ENCODE results near the gene EFS.
"Not testable (repeated sequence)": the region's sequence is repeated elsewhere in the genome, so short reads cannot be mapped to it uniquely, and the experiment has no call there.

EFS gene, protein sequence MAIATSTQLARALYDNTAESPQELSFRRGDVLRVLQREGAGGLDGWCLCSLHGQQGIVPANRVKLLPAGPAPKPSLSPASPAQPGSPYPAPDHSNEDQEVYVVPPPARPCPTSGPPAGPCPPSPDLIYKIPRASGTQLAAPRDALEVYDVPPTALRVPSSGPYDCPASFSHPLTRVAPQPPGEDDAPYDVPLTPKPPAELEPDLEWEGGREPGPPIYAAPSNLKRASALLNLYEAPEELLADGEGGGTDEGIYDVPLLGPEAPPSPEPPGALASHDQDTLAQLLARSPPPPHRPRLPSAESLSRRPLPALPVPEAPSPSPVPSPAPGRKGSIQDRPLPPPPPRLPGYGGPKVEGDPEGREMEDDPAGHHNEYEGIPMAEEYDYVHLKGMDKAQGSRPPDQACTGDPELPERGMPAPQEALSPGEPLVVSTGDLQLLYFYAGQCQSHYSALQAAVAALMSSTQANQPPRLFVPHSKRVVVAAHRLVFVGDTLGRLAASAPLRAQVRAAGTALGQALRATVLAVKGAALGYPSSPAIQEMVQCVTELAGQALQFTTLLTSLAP

DNA sequence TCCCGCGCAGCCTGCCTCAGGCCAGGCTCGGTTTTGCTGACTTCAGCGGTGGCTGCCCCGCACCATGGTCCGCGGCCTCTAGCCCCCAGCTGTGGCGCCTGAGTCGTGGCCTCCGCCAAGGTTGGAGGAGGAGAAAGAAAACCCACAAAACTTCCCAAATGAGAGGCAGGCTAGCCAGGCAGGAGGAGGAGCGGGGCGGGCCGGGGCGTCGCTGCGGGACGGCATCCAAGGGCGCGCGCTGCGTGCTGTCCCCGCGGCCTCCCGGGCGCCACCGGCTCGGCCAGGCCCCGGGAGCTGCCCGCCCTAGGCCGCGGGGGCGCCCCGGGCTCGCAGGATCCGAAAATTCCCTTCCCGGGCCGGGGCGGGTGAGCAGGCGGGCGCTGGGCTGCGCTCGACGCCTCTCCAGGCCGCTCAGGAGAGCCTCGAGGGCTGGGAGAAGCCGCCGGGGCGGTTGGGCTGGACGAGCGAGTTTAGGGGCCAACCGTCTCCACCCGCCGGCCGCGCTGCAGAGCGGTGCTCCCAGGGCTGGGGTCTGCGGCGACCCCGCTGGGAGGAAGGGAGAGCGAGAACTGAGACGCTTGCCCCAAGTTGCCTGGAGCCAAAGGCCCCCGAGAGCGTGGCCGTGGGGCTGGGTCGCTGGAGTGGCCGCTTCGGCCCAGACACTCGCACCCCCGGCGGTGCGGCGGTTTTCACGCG lies at the start of gene EFS:
Gene EFS, minus strand, starts transcription at position 137 of the 696 bp plus-strand sequence. CDS start 147 bp downstream, outside the sequence.
- DNase-seq (ENCODE audit: low spot score) (no peak), FAIRE-seq (no peak)

DNA sequence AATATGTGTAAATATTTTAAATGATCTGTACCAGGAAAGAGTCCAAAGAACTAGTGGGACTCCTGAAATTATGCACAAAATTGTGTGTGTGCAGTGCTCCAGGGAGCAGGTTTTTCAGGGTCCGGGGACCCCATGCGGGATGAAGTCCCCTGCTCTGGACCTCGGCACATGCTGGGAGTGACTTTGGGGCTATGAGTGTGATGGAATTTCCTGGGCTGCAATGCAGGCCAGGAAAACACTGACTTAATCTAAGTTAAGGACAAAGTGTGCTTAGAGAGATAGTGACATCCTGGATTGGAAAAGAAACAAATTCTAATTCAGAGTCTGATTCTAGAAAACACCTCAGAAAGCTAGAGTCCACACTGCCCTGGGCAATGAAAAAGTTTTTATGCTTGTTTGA lies 49.3 kb upstream of the EFS start:
- DNase-seq (ENCODE audit: low spot score) (no peak), FAIRE-seq (no peak)

DNA sequence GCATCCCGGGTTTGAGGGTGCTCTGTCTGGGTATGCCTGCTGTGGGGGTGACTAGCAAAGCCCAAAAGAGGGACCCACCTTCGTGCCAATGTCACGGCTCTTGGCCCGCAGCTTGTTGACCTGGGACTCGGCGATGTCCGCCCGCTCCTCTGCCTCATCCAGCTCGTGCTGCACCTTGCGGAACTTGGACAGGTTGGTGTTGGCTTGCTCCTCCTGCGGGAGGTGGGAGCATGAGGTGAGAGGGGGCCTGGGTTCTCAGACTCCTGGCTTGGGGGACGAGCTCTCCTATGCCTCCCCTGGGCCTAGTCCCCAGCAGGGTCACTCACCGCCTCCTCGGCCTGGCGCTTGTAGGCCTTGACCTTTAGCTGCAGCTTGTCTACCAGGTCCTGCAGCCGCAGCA lies 48.7 kb upstream of the EFS start:
- no peak for DNase-seq (ENCODE audit: low spot score)
- no peak for FAIRE-seq

DNA sequence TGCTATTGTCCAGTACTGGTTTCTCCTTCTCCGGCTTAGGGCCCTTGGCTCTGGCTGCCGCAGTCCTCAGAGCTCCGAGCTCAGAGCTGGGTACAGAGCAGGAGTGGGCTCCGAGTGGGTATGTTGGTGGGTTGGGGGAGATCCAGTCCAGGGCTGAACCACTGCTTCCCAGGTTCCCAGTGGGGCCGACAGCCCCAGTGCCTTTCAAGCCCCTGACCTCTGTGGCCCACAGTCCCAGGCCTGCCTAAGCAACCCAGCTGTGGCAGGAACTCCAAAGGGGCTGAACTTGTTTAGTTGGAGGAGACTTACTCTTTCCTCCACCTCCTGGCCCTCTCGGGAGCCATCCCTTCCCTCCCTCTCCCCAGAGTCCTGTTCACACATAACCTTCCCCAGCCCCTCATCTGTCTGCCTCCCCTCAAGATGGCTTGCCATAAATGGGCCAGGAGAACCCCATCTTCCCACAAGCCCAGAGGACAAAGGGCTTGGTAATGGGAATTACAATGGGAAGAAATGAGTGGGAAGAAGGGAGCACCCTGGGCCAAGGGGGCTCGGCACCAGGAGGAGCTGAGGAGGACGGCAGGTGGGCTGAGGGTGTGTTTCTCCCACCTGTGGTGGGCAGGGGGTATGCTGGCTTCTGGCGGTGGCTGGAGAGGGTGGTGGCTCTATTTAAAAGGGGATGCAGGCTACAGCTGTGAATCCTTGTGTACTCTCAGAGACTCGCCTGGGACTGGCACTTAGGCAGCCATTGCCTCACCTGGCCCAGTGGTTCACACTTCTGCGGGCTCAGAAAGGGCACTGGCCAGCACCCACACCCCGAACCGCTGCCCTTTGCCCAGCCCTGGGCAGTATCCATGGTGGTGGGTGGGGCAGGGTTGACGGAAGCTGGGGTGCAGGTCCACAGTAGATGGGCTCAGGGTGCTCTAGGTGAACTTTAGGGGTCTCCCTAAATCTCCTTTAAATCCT lies 46.9 kb upstream of the EFS start:
- FAIRE-seq (no peak), DNase-seq (ENCODE audit: low spot score) (no peak)

DNA sequence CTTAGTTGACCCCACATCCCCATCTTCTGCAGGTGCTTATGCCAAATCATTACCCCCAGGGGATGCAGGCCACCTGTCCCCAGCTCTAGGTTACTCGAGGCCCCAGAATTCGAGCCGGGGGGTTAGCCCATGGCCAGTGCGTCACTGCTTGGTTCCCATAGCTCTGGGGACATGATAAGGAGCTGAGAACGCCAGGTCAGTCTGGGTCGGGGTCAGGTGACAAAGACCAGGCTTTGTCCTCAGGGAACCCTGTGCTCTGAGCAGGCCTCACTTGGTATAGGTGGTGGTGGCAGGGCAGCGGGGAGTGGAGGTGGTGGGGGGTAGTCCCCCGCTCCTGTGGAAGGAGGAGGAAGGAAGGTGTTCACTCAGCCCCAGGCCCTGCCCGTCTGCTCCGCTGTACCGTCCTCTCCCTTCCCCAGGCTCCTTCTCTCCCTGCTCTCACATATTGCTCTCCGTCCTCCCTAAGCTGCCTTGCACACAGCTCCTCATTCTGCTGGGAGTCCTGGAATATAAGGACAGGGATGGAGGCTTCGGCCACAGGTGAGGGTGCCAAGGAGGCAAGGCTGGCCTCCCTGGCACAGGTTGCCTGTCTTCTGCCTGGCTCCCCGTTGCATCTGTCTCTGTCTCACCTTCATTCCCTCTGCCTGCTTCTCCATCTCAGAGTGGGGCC lies 45.1 kb upstream of the EFS start:
- FAIRE-seq (no peak), DNase-seq (ENCODE audit: low spot score) (no peak)

DNA sequence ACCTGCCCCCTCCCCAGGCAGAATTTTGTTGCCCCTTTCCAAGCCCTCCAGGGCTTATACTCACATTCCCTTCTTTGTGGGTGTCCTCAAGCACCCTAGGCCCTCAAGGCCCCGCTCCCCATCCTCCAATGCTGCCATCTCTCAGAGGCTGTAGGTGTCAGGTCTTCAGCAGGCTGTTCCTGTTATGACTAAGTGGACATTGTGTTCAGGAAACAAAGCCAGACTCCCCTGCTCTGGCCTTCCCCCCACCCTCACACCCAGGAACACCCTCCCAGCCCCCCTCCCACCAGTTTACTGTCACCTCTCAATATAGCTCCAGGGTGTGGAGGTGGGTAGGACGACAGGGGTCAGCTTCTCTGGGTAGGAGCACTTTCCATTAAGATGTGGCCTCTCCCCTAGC lies 44.5 kb upstream of the EFS start:
- no peak for FAIRE-seq

DNA sequence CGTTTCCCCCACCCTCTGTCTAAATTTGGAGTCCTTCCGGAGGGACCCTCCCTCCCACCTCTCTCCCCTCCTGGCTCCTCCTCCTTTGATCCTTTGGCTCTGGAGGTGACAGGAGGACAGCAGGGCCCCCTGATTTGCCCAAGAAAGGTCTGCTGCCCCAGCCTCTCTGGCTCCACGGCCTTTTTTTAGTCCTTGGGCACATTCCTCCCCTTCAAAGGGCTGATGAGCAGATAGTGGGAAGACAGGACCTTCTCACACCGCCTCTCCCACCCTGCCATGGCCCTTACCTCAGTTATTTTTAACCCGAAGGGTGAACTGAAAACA lies 43.3 kb upstream of the EFS start:
- FAIRE-seq (no peak), DNase-seq (ENCODE audit: low spot score) (no peak)

More for the DNA sequence above, 44.5 kb upstream of the EFS start:
- no peak for DNase-seq (ENCODE audit: low spot score)

DNA sequence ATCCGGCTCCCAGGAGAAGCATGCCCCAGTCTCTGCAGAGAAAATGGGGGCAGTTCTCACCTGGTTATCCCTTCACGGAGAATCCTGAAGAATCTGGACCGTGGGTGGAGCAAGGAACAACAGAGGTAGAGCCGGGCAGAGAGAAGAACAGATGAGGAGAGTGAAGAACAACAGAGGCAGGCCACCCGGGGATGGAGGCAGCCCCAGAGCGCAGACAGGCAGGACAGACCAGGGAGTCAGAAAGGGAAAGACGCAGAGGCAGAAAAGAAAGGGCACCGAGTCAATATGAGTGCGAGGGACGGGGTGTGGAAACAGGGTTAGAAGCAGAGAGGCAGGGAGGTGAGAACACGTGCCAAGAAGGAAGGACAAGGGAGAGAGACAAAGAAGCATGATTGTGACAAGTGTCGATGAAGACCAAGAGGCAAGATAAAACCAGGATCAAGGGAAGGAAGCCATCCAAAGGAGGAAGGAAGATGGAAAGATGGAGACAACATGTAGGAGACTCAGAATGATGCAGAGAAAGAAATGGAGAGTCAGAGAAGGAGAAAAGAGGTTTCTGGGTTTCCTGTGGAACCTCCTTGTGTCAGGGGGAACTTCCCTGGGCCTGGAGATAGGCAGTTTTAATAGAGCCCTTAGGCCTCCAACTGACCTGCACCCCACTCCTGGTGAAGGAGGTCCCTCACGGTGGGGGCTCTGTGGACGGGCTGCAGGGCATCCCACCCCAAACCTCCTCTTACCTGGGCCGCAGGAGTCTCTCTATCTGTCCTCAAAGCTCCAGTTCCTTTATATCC lies 42.7 kb upstream of the EFS start, which contains the start of gene MYH6:
Gene MYH6, minus strand, starts transcription at position 758 of the 791 bp plus-strand sequence. CDS start 1,050 bp downstream, outside the sequence.
- DNase-seq (ENCODE audit: low spot score) (no peak), FAIRE-seq (no peak)

DNA sequence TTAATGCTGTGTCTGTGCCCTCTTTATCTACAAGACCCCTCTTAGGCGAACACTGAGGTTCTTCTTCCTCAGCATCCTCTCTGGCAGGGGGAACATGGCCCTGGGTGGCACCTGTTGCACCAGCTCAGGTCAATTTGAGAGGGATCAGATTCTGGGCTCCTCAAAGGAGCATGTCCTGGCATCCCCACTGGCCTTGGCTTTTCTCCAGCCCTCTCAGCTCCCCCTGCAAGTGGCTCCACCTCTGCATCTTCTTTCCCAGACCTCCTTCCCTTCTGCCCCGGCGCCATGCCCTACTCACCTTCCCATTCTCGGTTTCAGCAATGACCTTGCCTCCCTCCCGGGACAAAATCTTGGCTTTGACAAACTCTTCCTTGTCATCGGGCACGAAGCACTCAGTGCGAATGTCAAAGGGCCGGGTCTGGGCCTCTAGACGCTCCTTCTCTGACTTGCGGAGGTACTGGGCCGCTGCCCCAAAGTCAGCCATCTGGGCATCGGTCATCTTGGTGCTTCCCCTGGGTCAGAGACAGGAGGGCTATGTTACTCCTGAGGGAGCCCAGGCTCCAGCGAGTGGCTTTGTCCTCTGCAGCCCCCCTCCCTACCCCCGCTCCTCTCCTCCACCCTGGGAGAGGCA lies 41.9 kb upstream of the EFS start:
- FAIRE-seq, result no peak

DNA sequence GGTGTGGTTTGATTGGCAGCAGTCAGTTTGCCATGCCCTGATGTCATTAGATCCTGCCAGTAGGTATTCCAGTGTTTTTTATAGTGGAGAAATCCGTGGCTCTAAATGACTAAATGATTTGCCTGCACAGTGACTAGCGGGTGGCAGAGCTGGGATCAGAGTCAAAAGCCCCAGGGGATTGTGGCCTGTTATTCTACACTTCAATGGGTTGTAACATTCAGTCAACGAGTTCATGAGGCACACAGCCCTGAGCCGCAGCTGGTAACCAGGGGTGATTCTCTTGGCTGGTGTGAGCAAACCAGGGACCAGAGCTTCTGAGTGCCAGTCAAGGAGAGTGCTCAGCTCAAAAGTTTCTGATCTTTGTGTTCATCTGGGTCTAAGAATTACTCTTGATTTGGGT lies 41.3 kb upstream of the EFS start:
- FAIRE-seq (no peak), DNase-seq (ENCODE audit: low spot score) (no peak)

More for the DNA sequence above, 41.9 kb upstream of the EFS start:
- no peak for DNase-seq (ENCODE audit: low spot score)

DNA sequence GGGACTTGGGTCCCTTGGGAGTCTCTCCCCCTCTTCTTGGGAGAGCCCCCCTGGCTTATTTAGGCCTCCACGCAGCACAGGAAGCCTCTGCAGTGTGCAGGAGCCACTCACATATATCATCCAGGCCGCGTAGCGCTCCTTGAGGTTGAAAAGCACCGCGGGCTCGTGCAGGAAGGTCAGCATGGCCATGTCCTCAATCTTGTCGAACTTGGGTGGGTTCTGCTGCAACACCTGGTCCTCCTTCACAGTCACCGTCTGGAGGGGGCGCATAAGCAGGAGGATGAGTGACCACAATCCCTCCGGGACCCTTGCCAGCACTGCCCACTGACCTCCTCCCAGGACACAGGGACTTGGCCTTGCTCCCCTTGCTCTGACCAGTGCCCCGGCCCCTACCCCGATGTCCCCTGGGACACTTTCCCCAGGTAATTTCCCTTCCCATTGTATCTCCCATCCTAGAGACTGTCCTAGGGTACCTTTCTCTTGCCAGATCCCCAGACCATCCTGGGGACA lies 40.6 kb upstream of the EFS start:
- no peak for DNase-seq (ENCODE audit: low spot score)
- no peak for FAIRE-seq

DNA sequence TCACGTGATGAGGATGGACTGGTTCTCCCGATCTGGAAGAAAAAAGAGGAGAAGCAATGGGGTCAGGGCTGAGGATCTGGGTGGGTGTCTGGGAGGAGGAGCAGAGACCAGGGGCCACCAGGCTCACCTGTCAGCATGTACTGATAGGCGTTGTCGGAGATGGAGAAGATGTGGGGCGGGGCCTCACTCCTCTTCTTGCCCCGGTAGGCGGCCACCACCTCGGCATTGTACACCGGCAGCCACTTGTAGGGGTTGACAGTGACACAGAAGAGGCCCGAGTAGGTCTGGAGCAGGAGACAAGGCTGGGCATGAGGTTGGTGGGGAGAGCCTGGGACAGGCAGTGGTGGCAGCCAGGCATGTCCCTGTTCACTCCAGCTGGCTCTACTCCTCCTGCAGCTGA lies 40.1 kb upstream of the EFS start:
- no peak for FAIRE-seq
- no peak for DNase-seq (ENCODE audit: low spot score)

DNA sequence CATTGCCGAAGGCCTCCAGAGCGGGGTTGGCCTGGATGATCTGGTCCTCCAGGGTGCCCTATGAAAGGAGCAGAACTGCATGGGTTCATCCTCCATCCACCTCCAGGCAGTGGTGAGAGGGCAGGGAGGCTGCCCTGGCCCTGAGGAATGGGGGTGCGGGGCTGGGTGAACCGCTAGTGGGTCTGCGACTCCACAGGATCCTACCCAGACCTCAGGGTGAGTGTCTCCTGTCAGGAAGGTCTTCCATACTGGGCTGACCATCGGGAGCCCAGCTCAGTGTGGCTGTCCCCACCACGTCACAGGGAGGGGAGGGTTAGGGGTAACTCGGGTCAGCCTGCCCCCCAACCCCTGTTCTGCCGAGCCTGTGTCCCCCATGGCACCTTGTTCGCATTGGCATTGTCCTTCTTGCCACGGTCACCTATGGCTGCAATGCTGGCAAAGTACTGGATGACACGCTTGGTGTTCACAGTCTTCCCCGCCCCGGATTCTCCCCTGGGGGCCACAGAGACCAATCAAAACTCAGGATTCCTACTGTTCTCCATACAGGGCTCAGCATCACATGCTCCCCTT lies 39.4 kb upstream of the EFS start:
- no peak for DNase-seq (ENCODE audit: low spot score)
- FAIRE-seq, result no peak

DNA sequence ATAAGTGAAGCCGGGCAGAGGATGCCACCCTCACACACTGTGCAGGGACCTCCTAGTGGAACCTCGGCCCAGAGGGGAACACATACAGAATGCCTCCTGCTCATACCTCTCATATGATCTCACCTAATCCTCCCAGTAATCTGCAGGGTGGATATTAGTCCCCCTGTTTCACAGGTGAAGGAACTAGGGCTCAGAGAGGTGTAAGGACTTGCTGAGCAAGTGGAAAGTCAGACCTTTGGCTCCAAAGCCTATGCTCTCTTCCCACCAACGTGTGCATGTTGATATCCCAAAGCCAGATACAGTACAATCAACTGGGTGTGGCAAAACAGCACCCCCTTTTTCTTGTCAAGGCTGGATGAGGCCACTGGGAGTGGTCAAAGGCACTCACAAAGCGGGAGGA lies 38.9 kb upstream of the EFS start:
- no peak for DNase-seq (ENCODE audit: low spot score)
- no peak for FAIRE-seq

DNA sequence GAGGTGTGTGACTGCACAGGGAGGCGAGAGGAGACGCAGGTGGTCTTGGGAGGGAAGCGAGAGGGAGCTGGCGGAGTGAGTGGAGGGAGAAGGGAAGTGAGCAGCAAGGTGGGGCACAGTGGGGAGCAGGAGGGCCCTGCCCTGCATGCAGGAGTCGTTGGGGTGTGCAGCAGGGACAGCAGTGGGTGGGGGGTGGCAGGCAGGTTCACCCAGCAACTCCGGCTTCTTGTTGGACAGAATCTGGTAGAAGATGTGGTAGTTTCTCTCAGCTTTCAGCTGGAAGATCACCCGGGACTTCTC lies 38.1 kb upstream of the EFS start:
- no peak for FAIRE-seq
- no peak for DNase-seq (ENCODE audit: low spot score)

DNA sequence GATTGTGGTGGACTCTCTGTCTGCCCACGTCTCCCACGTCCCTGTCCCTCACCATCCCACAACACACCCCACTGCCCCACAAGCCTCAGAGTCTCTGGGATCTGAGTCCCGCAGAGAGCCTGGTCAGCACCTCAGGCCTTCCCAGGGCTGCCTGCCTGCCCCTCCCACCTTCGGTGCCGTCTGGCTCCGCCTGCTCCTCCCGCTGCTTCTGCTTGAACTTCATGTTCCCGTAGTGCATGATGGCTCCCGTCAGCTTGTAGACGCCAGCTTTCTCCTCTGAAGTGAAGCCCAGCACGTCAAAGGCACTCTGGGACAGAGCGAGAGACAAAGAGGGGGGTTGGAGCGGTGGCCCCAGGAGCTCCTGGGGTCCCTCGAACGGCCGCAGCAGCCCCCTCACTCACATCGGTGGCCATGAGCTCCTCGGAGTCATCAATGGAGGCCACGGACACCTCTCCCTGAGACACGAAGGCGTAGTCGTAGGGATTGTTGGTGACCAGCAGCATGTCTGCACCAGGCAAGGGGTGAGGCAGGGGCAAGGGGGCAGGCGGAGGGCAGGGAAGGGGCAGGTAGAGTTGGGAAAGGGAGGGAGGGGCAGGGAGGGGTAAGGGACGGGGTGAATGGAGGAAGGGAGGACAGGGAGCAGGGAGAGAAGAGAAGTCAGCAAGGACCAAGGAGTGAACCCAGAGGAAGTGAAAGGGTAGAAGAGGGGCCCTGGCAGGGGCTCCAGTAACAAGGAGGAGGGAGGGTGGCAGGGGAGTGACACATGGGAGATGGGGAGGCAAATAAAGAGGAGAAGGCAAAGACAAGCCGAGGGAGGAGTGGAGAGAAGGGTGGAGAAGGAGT lies 37.5 kb upstream of the EFS start:
- FAIRE-seq, result no peak
- no peak for DNase-seq (ENCODE audit: low spot score)

DNA sequence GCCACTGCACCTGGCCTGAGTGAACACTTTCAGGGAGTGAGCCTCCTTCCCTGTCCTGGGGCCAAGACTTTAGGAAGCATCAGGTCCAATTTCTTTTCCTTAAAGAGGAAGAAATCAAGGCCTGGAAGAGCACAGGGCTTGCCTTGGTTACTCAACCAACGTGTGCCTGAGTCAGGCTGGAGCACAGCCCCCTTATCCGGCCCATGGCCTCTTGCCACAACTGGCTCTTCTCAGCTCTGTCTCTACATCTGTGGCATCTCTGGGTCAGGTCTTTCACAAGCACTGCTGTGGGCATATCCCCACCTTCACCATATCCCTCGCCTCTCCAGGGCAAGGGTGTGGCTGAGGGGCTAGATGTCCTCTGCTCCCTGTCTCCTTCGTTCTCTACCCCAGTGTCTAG lies 36.3 kb upstream of the EFS start:
- FAIRE-seq (no peak), DNase-seq (ENCODE audit: low spot score) (no peak)

DNA sequence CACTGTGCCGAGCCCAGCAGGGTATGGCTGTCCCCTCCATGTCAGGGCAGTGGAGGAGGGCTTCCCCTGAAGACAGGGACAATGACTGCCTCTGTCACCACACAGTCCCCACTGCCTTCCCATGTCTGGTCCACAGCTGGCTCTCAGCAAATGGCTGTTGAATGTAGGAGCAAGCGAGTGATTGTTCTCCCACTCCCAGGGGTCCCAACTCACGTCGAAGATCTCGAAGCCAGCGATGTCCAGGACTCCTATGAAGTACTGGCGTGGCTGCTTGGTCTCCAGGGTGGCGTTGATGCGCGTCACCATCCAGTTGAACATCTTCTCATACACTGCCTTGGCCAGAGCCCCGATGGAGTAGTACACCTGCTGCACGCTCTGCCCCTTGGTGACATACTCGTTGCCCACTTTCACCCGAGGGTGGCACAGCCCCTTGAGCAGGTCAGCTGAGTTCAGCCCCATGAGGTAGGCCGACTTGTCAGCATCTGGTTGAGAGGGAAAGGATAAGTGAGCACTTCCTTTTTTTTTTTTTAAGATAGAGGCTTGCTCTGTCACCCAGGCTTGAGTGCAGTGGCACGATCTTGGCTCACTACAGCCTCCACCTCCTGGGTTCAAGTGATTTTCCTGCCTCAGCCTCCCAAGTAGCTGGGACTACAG lies 35.7 kb upstream of the EFS start:
- not testable (repeated sequence) for FAIRE-seq; DNase-seq (ENCODE audit: low spot score)

Measured in urothelium cell line (cell line).